Activated T-helper 17 cell treated with anti-CD3 and anti-CD28 coated beads, Interleukin-2, amount 50 U/mL, for 72 hours (primary cell): Measurements from ENCODE around the gene CDX2. TPM values are rescaled to one million over a fixed set of nuclear protein-coding genes. Genes with fewer than 3 reads are reported as not detected.

Experiments used
- total RNA-seq, 2 donors: library from RNA; stranded (reverse); gene quantifications; one replicate each; pipeline ENCODE4 v1.2.3, GENCODE V29; 2022

Gene CDX2
- total RNA-seq, 2 donors from 2014 or later = not detected

Other genes with a start within 250 kb of the CDX2 start
- gene GSX1, start 176.8 kb downstream of the CDX2 start, total RNA-seq = not detected
- gene PDX1, start 49.3 kb downstream of the CDX2 start, total RNA-seq = not detected
- not detected for gene URAD, start 19.4 kb upstream of the CDX2 start, total RNA-seq
- gene FLT3, start 131.3 kb upstream of the CDX2 start, total RNA-seq = not detected
- gene PAN3, start 169.2 kb upstream of the CDX2 start, total RNA-seq = 10 to 100 TPM; 28.5 to 35.6 TPM